HG03558 (cell line): Measurements from ENCODE around the gene SUMO3.

ENCODE experiments used
- ATAC-seq: cut with Tn5 transposase; IDR thresholded peaks from one replicate; pipeline ENCODE4 v1.9.1; 2021; ENCODE audit warnings: moderate number of reproducible peaks; ENCODE audit not compliant: unreplicated experiment; ENCODE audit errors: extremely low read depth

Gene SUMO3

GRCh38 chr21:44817914-44818639 lies at the start of gene SUMO3:
Gene SUMO3, minus strand, starts transcription at chr21:44818062. Its CDS starts 94 bp downstream, at chr21:44817968.
- ATAC-seq: no peak

GRCh38 chr21:44867464-44867863 lies 49.6 kb upstream of the SUMO3 start:
- ATAC-seq: no peak

GRCh38 chr21:44866780-44867179 lies 48.9 kb upstream of the SUMO3 start:
- ATAC-seq: no peak

GRCh38 chr21:44865561-44866280 lies 47.9 kb upstream of the SUMO3 start:
- ATAC-seq: no peak

- no peak for ATAC-seq
Observed at GRCh38 chr21:44862869-44863685, 45.2 kb upstream of the SUMO3 start.

- no peak for ATAC-seq
Observed at GRCh38 chr21:44858791-44859190, 40.9 kb upstream of the SUMO3 start.

- no peak for ATAC-seq
Observed at GRCh38 chr21:44858291-44858690, 40.4 kb upstream of the SUMO3 start.

GRCh38 chr21:44857127-44857892 lies 39.4 kb upstream of the SUMO3 start:
- ATAC-seq: no peak

GRCh38 chr21:44856131-44856530 lies 38.3 kb upstream of the SUMO3 start:
- ATAC-seq: no peak

GRCh38 chr21:44855572-44855971 lies 37.7 kb upstream of the SUMO3 start:
- ATAC-seq: no peak

GRCh38 chr21:44854664-44855446 lies 37.0 kb upstream of the SUMO3 start:
- no peak for ATAC-seq

GRCh38 chr21:44854391-44854663 lies 36.5 kb upstream of the SUMO3 start:
- ATAC-seq: no peak

GRCh38 chr21:44853601-44854390 lies 35.9 kb upstream of the SUMO3 start:
- ATAC-seq: no peak

- no peak for ATAC-seq
Observed at GRCh38 chr21:44850905-44851657, 33.2 kb upstream of the SUMO3 start.

- no peak for ATAC-seq
Observed at GRCh38 chr21:44850208-44850800, 32.4 kb upstream of the SUMO3 start.

GRCh38 chr21:44849616-44850130 lies 31.8 kb upstream of the SUMO3 start:
- ATAC-seq: no peak

GRCh38 chr21:44848821-44849521 lies 31.1 kb upstream of the SUMO3 start:
- ATAC-seq: no peak
